ENCODE measurements around the gene ARHGAP29. TPM values are rescaled to one million over a fixed set of nuclear protein-coding genes. Genes with fewer than 3 reads are reported as not detected.
A peak's percentile ranks its signal among the peaks of the same experiment; 100 is the strongest.

ARHGAP29 gene
- total RNA-seq, 1 donor from 2014 or later = 187 TPM

DNA sequence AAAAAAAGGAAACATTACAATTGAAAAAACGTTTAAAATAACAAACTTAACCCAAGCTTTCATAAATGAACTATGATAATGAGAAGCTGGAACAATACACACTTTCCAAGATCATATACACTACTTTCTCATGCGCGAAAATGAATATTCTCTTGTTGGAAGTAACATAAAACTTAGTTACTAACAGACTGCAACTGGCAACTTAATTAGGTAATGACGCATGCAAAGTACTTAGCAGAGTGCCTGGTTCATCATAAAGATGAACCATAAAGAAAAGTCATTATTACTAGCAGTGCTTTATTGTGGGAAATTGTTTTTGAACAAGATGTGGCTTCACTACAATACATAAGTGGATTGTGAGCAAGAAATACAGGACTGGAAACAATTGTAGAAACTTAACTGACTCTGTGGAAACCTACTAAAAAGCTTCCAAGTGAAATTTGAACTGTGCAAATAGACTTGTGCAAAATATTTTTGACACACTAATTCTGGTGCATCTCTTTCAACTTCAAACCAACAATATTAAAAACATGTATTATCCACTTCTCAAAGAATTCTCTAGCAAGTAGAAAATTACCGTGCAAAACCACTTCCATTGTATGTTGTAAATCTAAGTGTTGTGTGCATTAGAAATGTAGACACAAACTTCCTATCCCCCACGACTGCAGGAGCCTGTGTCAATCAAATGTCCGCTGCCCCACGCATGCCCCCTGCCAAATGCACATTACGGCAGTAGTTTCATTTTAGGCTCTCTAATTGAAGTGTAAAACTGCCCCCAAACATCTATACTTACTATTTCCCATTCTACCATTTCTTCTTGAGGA lies 2.0 kb downstream of the ARHGAP29 start:
- Mint-ChIP-seq H3K27me3 (ENCODE audit: unreplicated experiment) (no peaks in the 10 kb centered on the region), H3K9me3 (ENCODE audit: unreplicated experiment) (no peaks in the 10 kb centered on the region), H3K4me1 (ENCODE audit: unreplicated experiment) (peaks cover 66% of the 10 kb centered on the region), H3K27ac (ENCODE audit: unreplicated experiment) (peak overlapping the region; percentile 94), H3K4me3 (ENCODE audit: unreplicated experiment) (peak overlapping the region; percentile 94), H3K36me3 (ENCODE audit: unreplicated experiment) (peaks cover 22% of the 10 kb centered on the region)
- no peak for DNase-seq (ENCODE audit: extremely low spot score, unreplicated experiment)
- TF ChIP-seq, protein P1, sequence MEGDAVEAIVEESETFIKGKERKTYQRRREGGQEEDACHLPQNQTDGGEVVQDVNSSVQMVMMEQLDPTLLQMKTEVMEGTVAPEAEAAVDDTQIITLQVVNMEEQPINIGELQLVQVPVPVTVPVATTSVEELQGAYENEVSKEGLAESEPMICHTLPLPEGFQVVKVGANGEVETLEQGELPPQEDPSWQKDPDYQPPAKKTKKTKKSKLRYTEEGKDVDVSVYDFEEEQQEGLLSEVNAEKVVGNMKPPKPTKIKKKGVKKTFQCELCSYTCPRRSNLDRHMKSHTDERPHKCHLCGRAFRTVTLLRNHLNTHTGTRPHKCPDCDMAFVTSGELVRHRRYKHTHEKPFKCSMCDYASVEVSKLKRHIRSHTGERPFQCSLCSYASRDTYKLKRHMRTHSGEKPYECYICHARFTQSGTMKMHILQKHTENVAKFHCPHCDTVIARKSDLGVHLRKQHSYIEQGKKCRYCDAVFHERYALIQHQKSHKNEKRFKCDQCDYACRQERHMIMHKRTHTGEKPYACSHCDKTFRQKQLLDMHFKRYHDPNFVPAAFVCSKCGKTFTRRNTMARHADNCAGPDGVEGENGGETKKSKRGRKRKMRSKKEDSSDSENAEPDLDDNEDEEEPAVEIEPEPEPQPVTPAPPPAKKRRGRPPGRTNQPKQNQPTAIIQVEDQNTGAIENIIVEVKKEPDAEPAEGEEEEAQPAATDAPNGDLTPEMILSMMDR (IDR thresholded peaks at IDR 0.05) = no peak

DNA sequence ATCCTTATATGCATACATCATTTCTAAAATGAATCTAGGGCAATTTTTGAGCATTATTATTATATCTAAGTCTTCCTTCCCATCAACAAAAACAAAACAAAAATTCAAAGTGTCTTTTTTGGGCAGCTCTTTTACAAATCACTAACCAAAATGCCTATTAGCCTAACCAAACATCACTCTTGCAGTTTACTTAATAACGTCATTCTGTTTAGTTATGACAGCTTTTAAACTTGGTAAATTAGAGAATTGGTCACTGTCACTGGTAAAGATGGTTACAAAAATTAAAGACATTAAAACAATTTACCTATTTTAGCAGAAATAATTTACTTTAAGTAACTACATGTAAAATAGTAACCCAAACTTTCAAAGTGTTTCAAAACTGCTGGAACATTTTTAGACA lies 2.8 kb downstream of the ARHGAP29 start:
- DNase-seq (ENCODE audit: extremely low spot score, unreplicated experiment) = no peak
- Mint-ChIP-seq H3K9me3 (ENCODE audit: unreplicated experiment) (no peaks in the 10 kb centered on the region), H3K27ac (ENCODE audit: unreplicated experiment) (peak overlapping the region; percentile 94), H3K4me1 (ENCODE audit: unreplicated experiment) (peaks cover 66% of the 10 kb centered on the region), H3K4me3 (ENCODE audit: unreplicated experiment) (peak overlapping the region; percentile 94), H3K36me3 (ENCODE audit: unreplicated experiment) (peaks cover 20% of the 10 kb centered on the region), H3K27me3 (ENCODE audit: unreplicated experiment) (no peaks in the 10 kb centered on the region)
- TF ChIP-seq, protein P1 (IDR thresholded peaks at IDR 0.05) = no peak

DNA sequence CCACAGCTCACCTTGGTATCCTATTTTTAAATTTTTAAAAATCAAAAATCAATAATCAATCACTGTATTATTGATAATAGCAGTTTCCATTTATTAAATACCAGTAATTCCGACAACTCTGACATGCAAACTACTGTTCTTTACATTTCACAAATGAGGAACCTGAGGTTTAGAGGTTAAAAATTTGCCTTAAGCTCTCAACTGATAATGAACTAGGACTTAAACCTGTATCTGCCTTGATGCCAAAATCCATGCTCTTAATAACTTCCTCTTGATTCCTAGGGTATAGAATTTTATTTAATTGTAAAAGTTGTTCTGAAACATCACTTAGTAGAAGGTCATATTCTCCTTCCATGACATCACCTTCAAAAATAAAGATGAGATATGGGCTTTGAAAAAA lies 5.6 kb downstream of the ARHGAP29 start:
- TF ChIP-seq, protein P1 (IDR thresholded peaks at IDR 0.05) = no peak
- Mint-ChIP-seq H3K4me3 (ENCODE audit: unreplicated experiment) (peak overlapping the region; percentile 62), H3K4me1 (ENCODE audit: unreplicated experiment) (peaks cover 78% of the 10 kb centered on the region), H3K36me3 (ENCODE audit: unreplicated experiment) (peaks cover 25% of the 10 kb centered on the region), H3K27ac (ENCODE audit: unreplicated experiment) (peak overlapping the region; percentile 60), H3K27me3 (ENCODE audit: unreplicated experiment) (no peaks in the 10 kb centered on the region), H3K9me3 (ENCODE audit: unreplicated experiment) (no peaks in the 10 kb centered on the region)
- no peak for DNase-seq (ENCODE audit: extremely low spot score, unreplicated experiment)

DNA sequence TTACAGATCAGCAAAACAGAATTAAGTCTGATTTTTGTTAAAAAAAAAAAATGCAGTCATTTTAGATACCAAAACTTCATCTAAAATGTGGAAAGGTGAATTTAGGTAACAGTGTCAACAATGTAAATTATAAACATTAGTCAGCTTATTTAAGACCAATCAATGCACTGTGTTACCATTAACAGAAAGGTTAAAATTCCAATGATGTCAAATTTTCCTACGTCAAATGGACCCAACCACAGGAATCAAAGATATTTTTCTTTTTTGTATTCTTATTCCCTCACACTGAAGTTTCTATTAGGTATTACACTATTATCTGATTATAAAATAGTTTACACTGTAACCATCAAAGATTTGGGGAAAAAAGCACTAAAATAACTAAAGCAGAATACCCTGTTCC lies 6.5 kb downstream of the ARHGAP29 start:
- Mint-ChIP-seq H3K9me3 (ENCODE audit: unreplicated experiment) (no peaks in the 10 kb centered on the region), H3K4me1 (ENCODE audit: unreplicated experiment) (peaks cover 86% of the 10 kb centered on the region), H3K36me3 (ENCODE audit: unreplicated experiment) (peaks cover 22% of the 10 kb centered on the region), H3K27ac (ENCODE audit: unreplicated experiment) (peak overlapping the region; percentile 54), H3K27me3 (ENCODE audit: unreplicated experiment) (no peaks in the 10 kb centered on the region), H3K4me3 (ENCODE audit: unreplicated experiment) (peak overlapping the region; percentile 62)
- TF ChIP-seq, protein P1 (IDR thresholded peaks at IDR 0.05) = no peak
- DNase-seq (ENCODE audit: extremely low spot score, unreplicated experiment) = no peak

DNA sequence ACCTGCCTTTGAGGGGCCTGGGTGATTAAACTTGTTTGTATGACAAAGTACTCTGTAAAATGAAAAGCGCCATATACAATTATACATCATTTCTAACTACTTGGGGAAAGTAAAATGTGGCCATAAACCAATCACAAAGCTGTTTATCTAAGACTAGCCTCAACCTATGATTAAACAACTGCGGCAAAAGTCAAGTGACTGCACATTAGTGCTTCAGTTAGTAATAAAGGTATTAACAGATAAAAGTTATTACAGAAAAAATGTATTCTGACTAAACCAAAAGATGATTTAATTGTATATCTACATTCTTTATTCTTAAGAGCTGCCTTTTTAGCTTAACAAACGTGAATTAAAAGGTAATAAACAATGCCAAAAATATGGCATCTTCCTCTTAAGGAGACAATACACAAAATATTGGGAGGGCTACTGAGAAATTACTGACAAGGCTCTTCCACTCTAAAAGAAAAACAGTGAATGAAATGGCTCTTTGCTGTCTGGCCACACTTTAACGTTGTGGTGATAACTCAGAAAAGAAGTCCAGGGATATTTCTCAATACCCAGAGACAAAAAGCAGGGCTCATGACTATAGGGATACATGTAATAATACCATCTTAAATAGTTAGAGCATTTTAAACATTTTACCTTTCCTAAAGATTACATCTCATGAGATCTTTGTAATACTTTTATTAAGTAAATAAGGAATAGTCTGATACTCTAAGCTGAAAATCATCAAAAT lies 8.6 kb downstream of the ARHGAP29 start:
- peak overlapping the region; percentile 69 for H3K27ac Mint-ChIP-seq (ENCODE audit: unreplicated experiment)
- H3K4me1 Mint-ChIP-seq (ENCODE audit: unreplicated experiment) = peaks cover 89% of the 10 kb centered on the region
- peaks cover 31% of the 10 kb centered on the region for H3K36me3 Mint-ChIP-seq (ENCODE audit: unreplicated experiment)
- TF ChIP-seq, protein P1 (IDR thresholded peaks at IDR 0.05) = no peak
- H3K9me3 Mint-ChIP-seq (ENCODE audit: unreplicated experiment) = no peaks in the 10 kb centered on the region
- H3K27me3 Mint-ChIP-seq (ENCODE audit: unreplicated experiment) = no peaks in the 10 kb centered on the region
- no peak overlapping the region for H3K4me3 Mint-ChIP-seq (ENCODE audit: unreplicated experiment)
- no peak for DNase-seq (ENCODE audit: extremely low spot score, unreplicated experiment)
